ENCODE results near the gene DMRTB1. TPM values are rescaled to one million over a fixed set of nuclear protein-coding genes. Genes with fewer than 3 reads are reported as not detected.

The DMRTB1 gene
- total and polyA plus RNA-seq, 2 of the 8 experiments (the other 6 are each of a cell fraction or from before 2014, with no cell fraction given), result 0.06 to 0.35 TPM

DNA sequence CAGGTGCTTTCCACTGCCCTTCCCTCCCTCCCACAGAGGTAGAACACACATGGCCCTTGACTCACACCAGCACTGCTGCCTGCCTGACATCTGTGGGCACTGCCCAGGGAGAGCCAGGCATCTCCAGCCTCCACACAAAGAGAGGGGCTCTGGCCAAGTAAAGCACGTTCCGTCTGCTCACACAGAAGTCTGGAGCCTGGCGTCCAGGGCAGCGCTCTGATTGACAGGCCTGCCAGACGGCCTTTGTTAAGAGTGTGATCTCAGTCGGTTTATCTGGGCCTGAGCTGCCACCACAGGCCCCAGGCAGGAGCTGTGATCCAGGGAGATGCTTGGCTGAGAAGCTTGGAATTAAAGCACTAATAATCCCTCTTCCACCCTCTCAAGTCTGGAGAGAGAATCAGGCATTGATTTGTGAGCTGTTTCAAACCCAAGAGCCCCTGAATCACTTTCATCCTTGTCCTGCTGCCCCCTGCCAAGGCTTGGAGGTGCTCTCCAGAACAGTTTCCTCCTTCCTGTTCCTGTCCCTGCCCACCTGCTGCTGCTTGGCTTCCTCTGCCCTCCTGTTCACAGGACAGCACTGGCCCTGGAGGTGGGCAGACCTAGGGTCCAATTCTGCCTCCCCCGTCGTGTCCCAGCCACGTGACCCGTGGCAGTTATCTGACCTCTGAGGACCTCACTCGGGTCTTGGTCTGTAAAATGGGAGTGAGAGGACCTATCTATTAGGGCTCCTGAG is 3.7 kb downstream of the DMRTB1 start:
- no peak for TF ChIP-seq BCL11A (IDR thresholded peaks at IDR 0.05; ENCODE audit: low read depth in 2 of 2, low read length in 2 of 2)
- TF ChIP-seq KDM1A (IDR thresholded peaks at IDR 0.05; ENCODE audit: borderline replicate concordance, low read length), result no peak
- Histone ChIP-seq H4K91ac (replicated peaks; ENCODE audit: insufficient read length, low read length) (peak overlapping the region; percentile 71), H3K23ac (ENCODE audit: insufficient read length) (no peak overlapping the region), H3K79me1 (ENCODE audit: low read depth, low read length) (no peaks in the 10 kb centered on the region), H2BK12ac (ENCODE audit: low read depth, low read length) (peak overlapping the region; percentile 50; the same call in 1 of the 2 replicates), H3K18ac (ENCODE audit: extremely low read depth, low read length) (no peak overlapping the region), H4K8ac (ENCODE audit: extremely low read depth, insufficient read depth, low read length) (no peak overlapping the region), H4K20me1 (replicated peaks in 1 of 2; ENCODE audit: control insufficient read depth in 1 of 2, insufficient read depth in 2 of 2, low read length in 2 of 2) (no peaks in the 10 kb centered on the region), H2BK15ac (ENCODE audit: low read length) (peak overlapping the region; percentile 81; the same call in 1 of the 2 replicates), H3K23me2 (ENCODE audit: low read depth, low read length) (no peaks in the 10 kb centered on the region), H3K4me1 (replicated peaks in 1 of 4; ENCODE audit: control insufficient read depth in 3 of 4, insufficient read depth in 4 of 4, low read length in 3 of 4) (no peaks in the 10 kb centered on the region; a peak in 3 of 7 replicates), H2BK120ac (replicated peaks; ENCODE audit: low read depth, low read length) (no peak overlapping the region), H3K79me2 (ENCODE audit: control insufficient read depth in 1 of 2, insufficient read depth in 2 of 2, low read length in 2 of 2) (no peaks in the 10 kb centered on the region), H2AK5ac (ENCODE audit: low read depth, low read length) (no peak overlapping the region), H3K56ac (replicated peaks; ENCODE audit: insufficient read length, low read depth, low read length) (no peak overlapping the region), H3K14ac (ENCODE audit: insufficient read length) (no peak overlapping the region), H4K5ac (ENCODE audit: insufficient read length, low read depth, low read length) (no peak overlapping the region), H3K9ac (replicated peaks in 1 of 4; ENCODE audit: extremely low read depth in 1 of 4, low read depth in 3 of 4, low read length in 3 of 4) (no peak overlapping the region), H3K27ac (ENCODE audit: low read depth, low read length) (no peak overlapping the region), H3K27me3 (replicated peaks in 1 of 4; ENCODE audit: control insufficient read depth in 3 of 4, extremely low read depth in 1 of 4, insufficient read depth in 3 of 4, low read length in 3 of 4) (peaks cover 0 to 4% (median 0%) of the 10 kb centered on the region in 4 experiments; a peak in 1 of 7 replicates), H3K9me3 (ENCODE audit: insufficient read depth in 2 of 2, low read depth in 1 of 2, low read length in 1 of 2) (peaks cover 0 to 2% of the 10 kb centered on the region in 2 experiments; a peak in 1 of 4 replicates), H2BK20ac (ENCODE audit: low read length) (peak overlapping the region; percentile 80; the same call in 1 of the 2 replicates), H3K36me3 (ENCODE audit: control insufficient read depth in 2 of 4, insufficient read depth in 4 of 4, low read length in 3 of 4) (no peaks in the 10 kb centered on the region), H2AFZ (ENCODE audit: low read length) (no peak overlapping the region), H3K4me2 (ENCODE audit: insufficient read depth in 1 of 2, low read depth in 2 of 2, low read length in 2 of 2) (no peak overlapping the region), H2BK5ac (ENCODE audit: low read depth, low read length) (no peak overlapping the region), H3K4me3 (ENCODE audit: extremely low read depth in 1 of 4, insufficient read depth in 2 of 4, low read depth in 3 of 4, low read length in 4 of 4) (no peak overlapping the region), H3K4ac (replicated peaks; ENCODE audit: insufficient read length, low read depth, low read length) (peak overlapping the region; percentile 10)
- WGBS, 2 experiments (ENCODE audit: extremely low coverage in 1 of 2, insufficient coverage in 1 of 2, insufficient read length in 1 of 2, insufficient replicate concordance in 2 of 2, low coverage in 1 of 2, low lambda C conversion rate in 2 of 2, missing lambda C conversion rate in 1 of 2), result 86% methylated on average over 11 of the region's 11 CpGs; no CpG with 5 or more reads in 1 of the 2 experiments
- POLR2A ChIA-PET (ENCODE audit: partially characterized antibody), result interaction anchor here (1.2 kb wide), 1 partner anchor 136 kb away, joined by 3 read pairs; no protein-coding TSS in a partner anchor
- CTCF ChIA-PET (ENCODE audit: partially characterized antibody), result interaction anchor here (0.8 to 16.5 kb wide), 3 partner anchors 9 to 171 kb away, joined by 3 to 248 read pairs (median 20); partner anchors contain the start of gene DMRTB1
- DNase-seq (ENCODE audit: low read depth in 1 of 2, low spot score in 2 of 2), result no peak
- no peak for FAIRE-seq
